ENCODE data around the gene SLC25A23. TPM values are rescaled to one million over a fixed set of nuclear protein-coding genes. Genes with fewer than 3 reads are reported as not detected.

SLC25A23 gene
- total RNA-seq, 1 experiment from 2014 or later, result 32.1 TPM

GRCh38 chr19:6453951-6454565 lies 5.5 kb downstream of the SLC25A23 start:
- Histone ChIP-seq H3K36me3 (ENCODE audit: insufficient read depth, low read length) (peaks cover 31% of the 10 kb centered on the region), H3K27me3 (ENCODE audit: low read length) (no peaks in the 10 kb centered on the region)
- DNase-seq, result no peak

GRCh38 chr19:6452899-6453298 lies 6.7 kb downstream of the SLC25A23 start:
- no peak for DNase-seq
- Histone ChIP-seq H3K9me2 (replicated peaks; ENCODE audit: insufficient read depth, low read length) (no peaks in the 10 kb centered on the region), H3K36me3 (ENCODE audit: insufficient read depth, low read length) (peaks cover 31% of the 10 kb centered on the region)

More at GRCh38 chr19:6453951-6454565, 5.5 kb downstream of the SLC25A23 start:
- Histone ChIP-seq H3K4me2 (ENCODE audit: low read depth, low read length, poor library complexity, severe bottlenecking) (no peak overlapping the region), H3K9ac (ENCODE audit: low read length) (no peak overlapping the region), H4K20me1 (ENCODE audit: insufficient read depth, low read depth, low read length) (no peaks in the 10 kb centered on the region), H2AFZ (ENCODE audit: low read length) (no peak overlapping the region), H3K79me2 (ENCODE audit: low read length) (peaks cover 6% of the 10 kb centered on the region), H3K4me3 (ENCODE audit: low read length) (no peak overlapping the region), H3K27ac (ENCODE audit: low read length) (no peak overlapping the region), H3K4me1 (ENCODE audit: low read length) (peaks cover 17% of the 10 kb centered on the region), H3K9me3 (ENCODE audit: low read length) (peaks cover 11% of the 10 kb centered on the region; the same call in 1 of the 2 replicates), H3K9me2 (replicated peaks; ENCODE audit: insufficient read depth, low read length) (no peaks in the 10 kb centered on the region)

GRCh38 chr19:6452223-6452614 lies 7.4 kb downstream of the SLC25A23 start:
- H3K27me3 ChIP-seq (ENCODE audit: low read length), result no peaks in the 10 kb centered on the region
- H3K36me3 ChIP-seq (ENCODE audit: insufficient read depth, low read length), result peaks cover 28% of the 10 kb centered on the region
- no peaks in the 10 kb centered on the region for H3K4me1 ChIP-seq (ENCODE audit: low read length)
- no peaks in the 10 kb centered on the region for H3K9me2 ChIP-seq (replicated peaks; ENCODE audit: insufficient read depth, low read length)
- no peak overlapping the region for H2AFZ ChIP-seq (ENCODE audit: low read length)
- DNase-seq, result no peak
- H3K4me3 ChIP-seq (ENCODE audit: low read length), result no peak overlapping the region
- no peak overlapping the region for H3K9ac ChIP-seq (ENCODE audit: low read length)
- no peaks in the 10 kb centered on the region for H3K79me2 ChIP-seq (ENCODE audit: low read length)
- no peak overlapping the region for H3K27ac ChIP-seq (ENCODE audit: low read length)
- no peak overlapping the region for H3K4me2 ChIP-seq (ENCODE audit: low read depth, low read length, poor library complexity, severe bottlenecking)
- peaks cover 11% of the 10 kb centered on the region; the same call in 1 of the 2 replicates for H3K9me3 ChIP-seq (ENCODE audit: low read length)
- H4K20me1 ChIP-seq (ENCODE audit: insufficient read depth, low read depth, low read length), result no peaks in the 10 kb centered on the region

More at GRCh38 chr19:6452899-6453298, 6.7 kb downstream of the SLC25A23 start:
- Histone ChIP-seq H3K4me1 (ENCODE audit: low read length) (peaks cover 6% of the 10 kb centered on the region), H4K20me1 (ENCODE audit: insufficient read depth, low read depth, low read length) (no peaks in the 10 kb centered on the region), H3K9me3 (ENCODE audit: low read length) (peaks cover 11% of the 10 kb centered on the region; the same call in 1 of the 2 replicates), H3K27me3 (ENCODE audit: low read length) (no peaks in the 10 kb centered on the region), H3K4me3 (ENCODE audit: low read length) (no peak overlapping the region), H3K27ac (ENCODE audit: low read length) (no peak overlapping the region), H2AFZ (ENCODE audit: low read length) (no peak overlapping the region), H3K4me2 (ENCODE audit: low read depth, low read length, poor library complexity, severe bottlenecking) (no peak overlapping the region), H3K79me2 (ENCODE audit: low read length) (no peaks in the 10 kb centered on the region), H3K9ac (ENCODE audit: low read length) (no peak overlapping the region)

GRCh38 chr19:6451583-6452222 lies 7.9 kb downstream of the SLC25A23 start:
- Histone ChIP-seq H3K9me2 (replicated peaks; ENCODE audit: insufficient read depth, low read length) (no peaks in the 10 kb centered on the region), H3K79me2 (ENCODE audit: low read length) (no peaks in the 10 kb centered on the region), H3K9me3 (ENCODE audit: low read length) (peaks cover 11% of the 10 kb centered on the region; the same call in 1 of the 2 replicates), H3K4me2 (ENCODE audit: low read depth, low read length, poor library complexity, severe bottlenecking) (no peak overlapping the region), H3K9ac (ENCODE audit: low read length) (no peak overlapping the region), H4K20me1 (ENCODE audit: insufficient read depth, low read depth, low read length) (no peaks in the 10 kb centered on the region), H3K4me3 (ENCODE audit: low read length) (no peak overlapping the region), H2AFZ (ENCODE audit: low read length) (no peak overlapping the region), H3K27ac (ENCODE audit: low read length) (no peak overlapping the region), H3K4me1 (ENCODE audit: low read length) (no peaks in the 10 kb centered on the region), H3K27me3 (ENCODE audit: low read length) (no peaks in the 10 kb centered on the region), H3K36me3 (ENCODE audit: insufficient read depth, low read length) (peaks cover 26% of the 10 kb centered on the region)
- no peak for DNase-seq

- Histone ChIP-seq H3K79me2 (ENCODE audit: low read length) (no peaks in the 10 kb centered on the region), H3K9ac (ENCODE audit: low read length) (no peak overlapping the region), H3K9me3 (ENCODE audit: low read length) (peaks cover 11% of the 10 kb centered on the region; the same call in 1 of the 2 replicates), H4K20me1 (ENCODE audit: insufficient read depth, low read depth, low read length) (no peaks in the 10 kb centered on the region), H3K36me3 (ENCODE audit: insufficient read depth, low read length) (peaks cover 23% of the 10 kb centered on the region), H2AFZ (ENCODE audit: low read length) (no peak overlapping the region), H3K9me2 (replicated peaks; ENCODE audit: insufficient read depth, low read length) (no peaks in the 10 kb centered on the region), H3K4me2 (ENCODE audit: low read depth, low read length, poor library complexity, severe bottlenecking) (no peak overlapping the region), H3K4me1 (ENCODE audit: low read length) (no peaks in the 10 kb centered on the region), H3K4me3 (ENCODE audit: low read length) (no peak overlapping the region), H3K27me3 (ENCODE audit: low read length) (no peaks in the 10 kb centered on the region), H3K27ac (ENCODE audit: low read length) (no peak overlapping the region)
- no peak for DNase-seq
Measured at GRCh38 chr19:6450166-6450565, 9.4 kb downstream of the SLC25A23 start.

- no peaks in the 10 kb centered on the region for H3K79me2 ChIP-seq (ENCODE audit: low read length)
- H3K4me2 ChIP-seq (ENCODE audit: low read depth, low read length, poor library complexity, severe bottlenecking), result no peak overlapping the region
- no peaks in the 10 kb centered on the region for H3K9me2 ChIP-seq (replicated peaks; ENCODE audit: insufficient read depth, low read length)
- no peaks in the 10 kb centered on the region for H3K4me1 ChIP-seq (ENCODE audit: low read length)
- H3K27ac ChIP-seq (ENCODE audit: low read length), result no peak overlapping the region
- no peak overlapping the region for H2AFZ ChIP-seq (ENCODE audit: low read length)
- H3K9me3 ChIP-seq (ENCODE audit: low read length), result no peaks in the 10 kb centered on the region
- no peak for DNase-seq
- H4K20me1 ChIP-seq (ENCODE audit: insufficient read depth, low read depth, low read length), result no peaks in the 10 kb centered on the region
- H3K9ac ChIP-seq (ENCODE audit: low read length), result no peak overlapping the region
- no peak overlapping the region for H3K4me3 ChIP-seq (ENCODE audit: low read length)
- no peaks in the 10 kb centered on the region for H3K27me3 ChIP-seq (ENCODE audit: low read length)
- 0 out of 2 replicates have a peak, but pooled peaks cover 4% of the 10 kb centered on the region for H3K36me3 ChIP-seq (ENCODE audit: insufficient read depth, low read length)
Measured at GRCh38 chr19:6448045-6448444, 11.5 kb downstream of the SLC25A23 start.

- H3K79me2 ChIP-seq (ENCODE audit: low read length), result no peaks in the 10 kb centered on the region
- no peak overlapping the region for H3K27ac ChIP-seq (ENCODE audit: low read length)
- H3K4me3 ChIP-seq (ENCODE audit: low read length), result no peak overlapping the region
- no peaks in the 10 kb centered on the region for H3K27me3 ChIP-seq (ENCODE audit: low read length)
- H3K4me1 ChIP-seq (ENCODE audit: low read length), result no peaks in the 10 kb centered on the region
- DNase-seq, result no peak
- H3K9me3 ChIP-seq (ENCODE audit: low read length), result no peaks in the 10 kb centered on the region
- no peaks in the 10 kb centered on the region for H3K36me3 ChIP-seq (ENCODE audit: insufficient read depth, low read length)
- no peak overlapping the region for H3K4me2 ChIP-seq (ENCODE audit: low read depth, low read length, poor library complexity, severe bottlenecking)
- H3K9me2 ChIP-seq (replicated peaks; ENCODE audit: insufficient read depth, low read length), result no peaks in the 10 kb centered on the region
- H2AFZ ChIP-seq (ENCODE audit: low read length), result no peak overlapping the region
- no peaks in the 10 kb centered on the region for H4K20me1 ChIP-seq (ENCODE audit: insufficient read depth, low read depth, low read length)
- no peak overlapping the region for H3K9ac ChIP-seq (ENCODE audit: low read length)
Measured at GRCh38 chr19:6446452-6446851, 13.1 kb downstream of the SLC25A23 start.

GRCh38 chr19:6443986-6444385 lies 15.6 kb downstream of the SLC25A23 start:
- no peak overlapping the region for H3K9ac ChIP-seq (ENCODE audit: low read length)
- no peak overlapping the region for H2AFZ ChIP-seq (ENCODE audit: low read length)
- no peaks in the 10 kb centered on the region for H3K4me1 ChIP-seq (ENCODE audit: low read length)
- H3K4me3 ChIP-seq (ENCODE audit: low read length), result no peak overlapping the region
- H3K4me2 ChIP-seq (ENCODE audit: low read depth, low read length, poor library complexity, severe bottlenecking), result no peak overlapping the region
- no peaks in the 10 kb centered on the region for H3K27me3 ChIP-seq (ENCODE audit: low read length)
- no peaks in the 10 kb centered on the region for H4K20me1 ChIP-seq (ENCODE audit: insufficient read depth, low read depth, low read length)
- H3K9me2 ChIP-seq (replicated peaks; ENCODE audit: insufficient read depth, low read length), result no peaks in the 10 kb centered on the region
- H3K9me3 ChIP-seq (ENCODE audit: low read length), result no peaks in the 10 kb centered on the region
- no peak overlapping the region for H3K27ac ChIP-seq (ENCODE audit: low read length)
- no peak for DNase-seq
- H3K79me2 ChIP-seq (ENCODE audit: low read length), result no peaks in the 10 kb centered on the region
- H3K36me3 ChIP-seq (ENCODE audit: insufficient read depth, low read length), result no peaks in the 10 kb centered on the region

Data from Karpas-422 (cell line).